HepG2 (cell line): Measurements from ENCODE around the gene BHMT. TPM values are rescaled to one million over a fixed set of nuclear protein-coding genes. Genes with fewer than 3 reads are reported as not detected.

ENCODE experiments used
- ATAC-seq: fragments of 200-7000 bp; cut with Tn5 transposase; 3 replicates; pipeline ENCODE4 v1.9.1; 2020; ENCODE audit warnings: mild to moderate bottlenecking, moderate library complexity
- BruUV-seq: library from RNA; stranded (reverse); fragments of 400-500 nt; replicated peaks from 2 replicates; lab custom pipeline; 2021; lab: Mats Ljungman, UMichigan
- CTCF ChIA-PET: fragments of 300-600 bp; formaldehyde crosslinking; extraction: SDS; loops from one replicate; lab custom pipeline; 2021; ENCODE audit warnings: low total read pairs, inconsistent platforms, low intra/inter-chr PET ratio; lab: Yijun Ruan, JAX
- POLR2A ChIA-PET: fragments of 350-600 bp; sonication (Branson Sonifier 250); formaldehyde crosslinking; loops from one replicate; lab custom pipeline; 2020; ENCODE audit warnings: antibody characterized with exemption, inconsistent platforms; lab: Yijun Ruan, JAX
- DNase-seq: peaks from one replicate; pipeline ENCODE4 v3.0.0-alpha.2; 2015; ENCODE audit warnings: low spot score
- FAIRE-seq: peaks from 3 replicates; lab custom pipeline; 2011; peaks lifted over from hg19 to GRCh38; lab: Jason Lieb, UNC
- H2AFZ ChIP-seq: one replicate; pipeline ENCODE4 v1.6.1; 2011; ENCODE audit warnings: low read length, inconsistent platforms
- H3K27ac ChIP-seq: fragments of 300-600 bp; 3 replicates; pipeline ENCODE4 v1.8.0; 2011; ENCODE audit warnings: mixed run types, mild to moderate bottlenecking, mixed read lengths, low read length, inconsistent platforms; ENCODE audit not compliant: insufficient read depth; ENCODE audit errors: extremely low read length
- H3K27me3 ChIP-seq, 2 experiments: fragments of 200-600 bp in 1 of 2; 2 replicates in 1 of 2; 3 replicates in 1 of 2; pipeline versions ENCODE4 v1.6.0 to v1.8.0; 2011; ENCODE audit warnings: low read length in 2 of 2, mild to moderate bottlenecking in 2 of 2, moderate library complexity in 2 of 2, inconsistent platforms in 1 of 2; ENCODE audit not compliant: insufficient read depth in 2 of 2, control insufficient read depth in 1 of 2
- H3K36me3 ChIP-seq, 2 experiments: fragments of 200-600 bp in 1 of 2; replicated peaks in 1 of 2; 2 replicates in 1 of 2; 3 replicates in 1 of 2; pipeline versions ENCODE4 v1.5.1 to v1.8.0; 2011; ENCODE audit warnings: low read length in 2 of 2, inconsistent platforms in 1 of 2; ENCODE audit not compliant: insufficient read depth in 2 of 2, control insufficient read depth in 1 of 2
- H3K4me1 ChIP-seq: 2 replicates; pipeline ENCODE4 v1.5.1; 2012; ENCODE audit warnings: low read length, inconsistent platforms; ENCODE audit not compliant: insufficient read depth
- H3K4me2 ChIP-seq: 2 replicates; pipeline ENCODE4 v1.6.0; 2011; ENCODE audit warnings: low read depth, low read length, inconsistent platforms
- H3K4me3 ChIP-seq, 3 experiments: fragments of 200-600 bp in 1 of 3; sonication (generic), shearing (Covaris generic) in 1 of 3; replicated peaks in 1 of 3; 2 replicates each; pipeline ENCODE4 v1.5.1; 2011 to 2016; ENCODE audit warnings: low read length in 3 of 3, inconsistent platforms in 2 of 3, low read depth in 2 of 3, mild to moderate bottlenecking in 2 of 3, control low read depth in 1 of 3, mixed read lengths in 1 of 3; ENCODE audit not compliant: insufficient read depth in 1 of 3
- H3K79me2 ChIP-seq: one replicate; pipeline ENCODE4 v1.6.1; 2011; ENCODE audit warnings: low read length, inconsistent platforms; ENCODE audit not compliant: insufficient read depth
- H3K9ac ChIP-seq: 2 replicates; pipeline ENCODE4 v1.6.0; 2011; ENCODE audit warnings: mild to moderate bottlenecking, low read depth, low read length, inconsistent platforms; ENCODE audit not compliant: insufficient read depth
- H3K9me3 ChIP-seq: 2 replicates; pipeline ENCODE4 v1.5.1; 2012; ENCODE audit warnings: mild to moderate bottlenecking, low read length
- H4K20me1 ChIP-seq: 2 replicates; pipeline ENCODE4 v1.6.0; 2011; ENCODE audit warnings: inconsistent platforms, mild to moderate bottlenecking, low read length, moderate library complexity; ENCODE audit not compliant: insufficient read depth
- CTCF ChIP-seq: sonication (generic); formaldehyde crosslinking; IDR thresholded peaks from 2 replicates; pipeline ENCODE4 v1.5.0; 2020; ENCODE audit warnings: mild to moderate bottlenecking, missing genetic modification reagents, moderate library complexity
- PLSCR1 ChIP-seq: sonication (generic); formaldehyde crosslinking; IDR thresholded peaks from 2 replicates; pipeline ENCODE4 v1.5.0; 2020; ENCODE audit warnings: missing genetic modification reagents, mild to moderate bottlenecking, borderline replicate concordance
- RAD21 ChIP-seq: fragments of 450-650 bp; formaldehyde crosslinking; IDR thresholded peaks from 2 replicates; pipeline ENCODE4 v1.5.0; 2020; ENCODE audit warnings: mild to moderate bottlenecking
- SMC3 ChIP-seq: IDR thresholded peaks from 2 replicates; pipeline ENCODE4 v1.6.1; 2011; ENCODE audit warnings: low read length, improper control_type of control experiment
- SP140L ChIP-seq: sonication (generic); formaldehyde crosslinking; IDR thresholded peaks from 2 replicates; pipeline ENCODE4 v1.4.0; 2020; ENCODE audit warnings: missing genetic modification reagents, borderline replicate concordance
- STAG1 ChIP-seq: sonication (generic); formaldehyde crosslinking; IDR thresholded peaks from 2 replicates; pipeline ENCODE4 v1.4.0; 2020; ENCODE audit warnings: missing genetic modification reagents
- TCF12 ChIP-seq, 2 experiments: fragments of 450-650 bp in 1 of 2; sonication (generic) in 1 of 2; formaldehyde crosslinking in 1 of 2; IDR thresholded peaks; 2 replicates each; pipeline versions ENCODE4 v1.6.1 to v1.8.0; 2017 to 2022; ENCODE audit warnings: antibody characterized with exemption in 1 of 2, mild to moderate bottlenecking in 1 of 2, missing genetic modification reagents in 1 of 2, moderate library complexity in 1 of 2
- ZNF33A ChIP-seq: sonication (generic); formaldehyde crosslinking; IDR thresholded peaks from 2 replicates; pipeline ENCODE4 v1.5.1; 2020; ENCODE audit warnings: missing genetic modification reagents, mild to moderate bottlenecking, moderate library complexity, borderline replicate concordance
- ZNF580 ChIP-seq: IDR thresholded peaks from 2 replicates; pipeline ENCODE4 v1.6.1; 2016; ENCODE audit warnings: low read depth, borderline replicate concordance
- WGBS: methylation state at CpG from one replicate; pipeline ENCODE4 v1.1.6; 2017; ENCODE audit warnings: low lambda C conversion rate; 5-methylcytosine and 5-hydroxymethylcytosine counted together
- in situ Hi-C: cut with HindIII; loops from 2 replicates; pipeline ENCODE4 v1.10.0; 2017; ENCODE audit warnings: low pct_unique_long_range_greater_than_20kb; ENCODE audit not compliant: extremely low pct_ligation_motif_present
- intact Hi-C: fragments of 100-400 bp; cut with micrococcal nuclease; formaldehyde crosslinking; loops from one replicate; pipeline ENCODE4 v1.10.0; 2022; ENCODE audit not compliant: unreplicated experiment
- polyA plus RNA-seq, 8 experiments: library from polyadenylated mRNA; depleted of rRNA in 3 of 8; stranded (reverse) in 7 of 8; unstranded in 1 of 8; fragments of >200 nt; fragmentation: Illumina TruSeq in 4 of 8; extraction: Trizol in 4 of 8; gene quantifications; 2 replicates each; pipeline versions ENCODE4 v1.2.1 to v1.2.3, GENCODE V29; 2011 to 2016; ENCODE audit warnings: low read depth in 4 of 8, missing spikeins in 1 of 8, mixed read lengths in 1 of 8; ENCODE audit not compliant: insufficient read depth in 1 of 8
- total RNA-seq, 5 experiments: library from RNA; depleted of rRNA; stranded (reverse); fragments of >200 nt; fragmentation: Illumina TruSeq; extraction: Trizol; gene quantifications; 2 replicates each; pipeline ENCODE4 v1.2.3, GENCODE V29; 2016; ENCODE audit warnings: low read depth in 1 of 5

BHMT gene
- total and polyA plus RNA-seq, 2 of the 13 experiments (the other 11 are each of a cell fraction or from before 2014, with no cell fraction given): 0.40 to 6.4 TPM

- TF ChIP-seq TCF12 (IDR thresholded peaks at IDR 0.05) (no peak), TCF12 (CRISPR knock-in tag; IDR thresholded peaks at IDR 0.05) (no peak), STAG1 (CRISPR knock-in tag) (peak; percentile 76), RAD21 (CRISPR knock-in tag) (peak; percentile 58; the same call in 1 of the 2 replicates), ZNF580 (CRISPR knock-in tag) (peak; percentile 70; the same call in 1 of the 2 replicates), ZNF33A (CRISPR knock-in tag) (0 out of 2 replicates have a peak, but pooled peaks have one; percentile 9), CTCF (peak; percentile 66), SP140L (CRISPR knock-in tag) (no peak), PLSCR1 (CRISPR knock-in tag) (no peak), SMC3 (peak; percentile 58)
- H3K9me3 ChIP-seq: no peaks in the 10 kb centered on the region
- peak overlapping the region in 1 of 3 experiments; percentile 51; a peak in 1 of 6 replicates for H3K4me3 ChIP-seq
- H3K27ac ChIP-seq: no peak overlapping the region
- H3K36me3 ChIP-seq: no peaks in the 10 kb centered on the region
- no peaks in the 10 kb centered on the region for H3K79me2 ChIP-seq
- 26% methylated on average over 15 of the region's 15 CpGs for WGBS
- intact Hi-C loops (loop anchor here (1.0 kb wide), 1 partner anchor 85 kb away; no protein-coding TSS in a partner anchor), in situ Hi-C loops (no loop called here)
- no peaks in the 10 kb centered on the region for H4K20me1 ChIP-seq
- FAIRE-seq (no peak), ATAC-seq (no peak), DNase-seq (peak; percentile 28)
- H3K4me2 ChIP-seq: peak overlapping the region; percentile 75
- no peak overlapping the region for H3K9ac ChIP-seq
- ChIA-PET POLR2A (no interaction called here), CTCF (interaction anchor here (3.1 kb wide), 1 partner anchor 85 kb away, joined by 17 read pairs; no protein-coding TSS in a partner anchor)
- peaks cover 76% of the 10 kb centered on the region for H3K4me1 ChIP-seq
- peaks cover 0 to 15% of the 10 kb centered on the region in 2 experiments; a peak in 4 of 5 replicates for H3K27me3 ChIP-seq
- H2AFZ ChIP-seq: no peak overlapping the region
- BruUV-seq: no TSS peak
Observed at GRCh38 chr5:79109527-79110492, 1.8 kb upstream of the BHMT start.
